HepG2 (cell line): Measurements from ENCODE around the gene OR2A7.
"Not testable (repeated sequence)": the region's sequence is repeated elsewhere in the genome, so short reads cannot be mapped to it uniquely, and the experiment has no call there.

Experiments used
- MEF2D ChIP-seq: sonication (generic); formaldehyde crosslinking; IDR thresholded peaks from 2 replicates; pipeline ENCODE4 v1.5.1; 2020; ENCODE audit warnings: mild to moderate bottlenecking, missing genetic modification reagents
- RFX5 ChIP-seq: IDR thresholded peaks from 2 replicates; pipeline ENCODE4 v1.6.1; 2011; ENCODE audit warnings: low read depth, low read length, improper control_type of control experiment
- SP1 ChIP-seq, 2 experiments: fragments of 450-650 bp in 1 of 2; sonication (generic) in 1 of 2; formaldehyde crosslinking in 1 of 2; IDR thresholded peaks; 2 replicates each; pipeline versions ENCODE4 v1.4.0 to v1.6.1; 2016 to 2020; ENCODE audit warnings: missing genetic modification reagents in 1 of 2
- ZMAT3 ChIP-seq: sonication (generic); formaldehyde crosslinking; conservative IDR thresholded peaks from 2 replicates; pipeline ENCODE4 v1.7.0; 2021; ENCODE audit warnings: missing genetic modification reagents

GRCh38 chr7:144292384-144293161 is 28.0 kb upstream of the OR2A7 start:
- not testable (repeated sequence) for TF ChIP-seq RFX5; ZMAT3 (CRISPR knock-in tag); SP1 (IDR thresholded peaks at IDR 0.05); SP1 (CRISPR knock-in tag; IDR thresholded peaks at IDR 0.05); MEF2D (CRISPR knock-in tag)
